Uterus (tissue), 4 donors: ENCODE measurements around the gene GSTT2. TPM values are rescaled to one million over a fixed set of nuclear protein-coding genes. Genes with fewer than 3 reads are reported as not detected.
"Not testable (repeated sequence)": the region's sequence is repeated elsewhere in the genome, so short reads cannot be mapped to it uniquely, and the experiment has no call there.

ENCODE experiments used
- DNase-seq, 2 donors: peaks; one replicate each; pipeline ENCODE4 v3.0.0-alpha.2; 2019 to 2020
- H3K27ac ChIP-seq, 2 donors: fragments of 200-600 bp; sonication (generic); 1 replicate in 1 of 2; 2 replicates in 1 of 2; pipeline ENCODE4 v1.5.1; 2016 to 2018
- H3K27me3 ChIP-seq, 2 donors: fragments of 200-600 bp; sonication (generic); one replicate each; pipeline ENCODE4 v1.5.1; 2018 to 2019; ENCODE audit warnings: control low read depth in 1 of 2
- H3K36me3 ChIP-seq, 2 donors: fragments of 200-600 bp; sonication (generic); one replicate each; pipeline ENCODE4 v1.5.1; 2019; ENCODE audit warnings: control low read depth in 1 of 2
- H3K4me1 ChIP-seq, 2 donors: fragments of 200-600 bp; sonication (generic); one replicate each; pipeline ENCODE4 v1.5.1; 2018 to 2019; ENCODE audit warnings: control low read depth in 1 of 2
- H3K4me3 ChIP-seq, 2 donors: fragments of 200-600 bp; sonication (generic); 1 replicate in 1 of 2; 2 replicates in 1 of 2; pipeline ENCODE4 v1.5.1; 2018 to 2019; ENCODE audit warnings: mild to moderate bottlenecking in 1 of 2
- H3K9me3 ChIP-seq, 2 donors: fragments of 200-600 bp; sonication (generic); one replicate each; pipeline ENCODE4 v1.5.1; 2019; ENCODE audit warnings: control low read depth in 1 of 2
- CTCF ChIP-seq, 4 experiments: fragments of 200-600 bp in 2 of 4; fragments of 450-650 bp in 2 of 4; sonication (generic) in 2 of 4; IDR thresholded peaks; one replicate each; pipeline ENCODE4 v1.5.1; 2016 to 2019; ENCODE audit warnings: antibody characterized with exemption in 4 of 4, mild to moderate bottlenecking in 2 of 4, moderate library complexity in 1 of 4
- POLR2A ChIP-seq, 2 donors: fragments of 450-650 bp; IDR thresholded peaks; one replicate each; pipeline ENCODE4 v1.6.1; 2016; ENCODE audit warnings: antibody characterized with exemption in 2 of 2, mild to moderate bottlenecking in 1 of 2, moderate library complexity in 1 of 2
- intact Hi-C: fragments of 100-400 bp; cut with DNase I; formaldehyde crosslinking; loops from one replicate; pipeline ENCODE4 v1.15.1; 2023; ENCODE audit warnings: low total_unique reads
- total RNA-seq, 4 donors: library from RNA; depleted of rRNA in 3 of 4; stranded (reverse); fragments of >200 nt in 3 of 4; gene quantifications; one replicate each; pipeline versions ENCODE4 v1.1.0 to v1.2.4, GENCODE V29; 2014 to 2023
- donor health status: DM: yes; HTN: yes; CAD: no.

The GSTT2 gene
- total RNA-seq, 4 donors from 2014 or later, result not detected

- intact Hi-C loops, H3K9me3 ChIP-seq, H3K36me3 ChIP-seq, DNase-seq, H3K4me1 ChIP-seq, H3K27ac ChIP-seq, H3K27me3 ChIP-seq, H3K4me3 ChIP-seq: not testable (repeated sequence)
Observed at GRCh38 chr22:23993581-23994177, 13.7 kb downstream of the GSTT2 start.

DNA sequence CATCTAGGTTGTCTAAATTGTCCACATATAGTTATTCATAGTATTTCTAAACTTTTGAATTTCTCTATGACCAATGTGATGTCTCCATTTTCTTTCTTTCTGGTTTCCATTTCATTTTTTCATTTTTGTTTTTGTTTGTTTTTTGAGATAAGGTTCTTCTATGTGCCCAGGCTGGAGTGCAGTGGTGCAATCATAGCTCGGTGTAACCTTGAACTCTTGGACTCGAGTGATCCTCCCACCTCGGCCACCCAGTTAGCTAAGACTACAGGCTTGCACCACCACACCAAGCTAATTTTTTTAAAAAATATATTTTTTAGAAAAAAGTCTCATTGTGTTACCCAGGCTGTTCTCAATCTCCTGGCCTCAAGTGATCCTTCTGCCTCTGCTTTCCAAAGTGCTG lies 17.2 kb downstream of the GSTT2 start:
- no peak for DNase-seq
- H3K4me1 ChIP-seq, result no peaks in the 10 kb centered on the region
- no peaks in the 10 kb centered on the region for H3K27me3 ChIP-seq
- no peak overlapping the region for H3K27ac ChIP-seq
- H3K4me3 ChIP-seq, result no peak overlapping the region
- H3K36me3 ChIP-seq, result no peaks in the 10 kb centered on the region
- no peak for TF ChIP-seq POLR2A (IDR thresholded peaks at IDR 0.05)
- TF ChIP-seq CTCF (IDR thresholded peaks at IDR 0.05), result no peak
- intact Hi-C loops, result no loop called here
- H3K9me3 ChIP-seq, result no peaks in the 10 kb centered on the region

DNA sequence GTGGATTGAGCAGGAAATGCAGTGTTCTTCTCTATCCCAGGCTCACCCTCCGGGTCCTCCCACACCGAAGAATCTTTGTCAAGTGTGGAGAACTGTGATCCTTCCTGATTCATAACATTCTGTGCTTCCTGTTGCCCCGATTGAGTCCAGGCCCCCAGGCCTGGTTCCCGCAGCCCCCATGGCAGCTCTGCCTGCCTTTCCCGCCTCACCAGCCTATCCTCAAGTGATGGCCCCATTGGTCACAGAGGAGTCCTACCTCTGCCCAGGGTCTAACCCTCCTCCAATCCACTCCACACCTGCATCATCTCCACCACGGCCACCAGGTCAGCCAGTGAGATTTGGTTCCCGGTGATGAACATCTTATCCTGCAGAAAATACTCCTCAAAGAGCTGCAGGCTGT lies 19.8 kb downstream of the GSTT2 start:
- H3K4me1 ChIP-seq, H3K4me3 ChIP-seq, H3K36me3 ChIP-seq, DNase-seq, H3K9me3 ChIP-seq, intact Hi-C loops, H3K27ac ChIP-seq, H3K27me3 ChIP-seq: not testable (repeated sequence)

- no peaks in the 10 kb centered on the region for H3K27me3 ChIP-seq
- H3K27ac ChIP-seq, result no peak overlapping the region
- no peaks in the 10 kb centered on the region for H3K36me3 ChIP-seq
- no peaks in the 10 kb centered on the region for H3K4me1 ChIP-seq
- DNase-seq, result no peak
- H3K4me3 ChIP-seq, result no peak overlapping the region
- intact Hi-C loops, result no loop called here
- no peaks in the 10 kb centered on the region for H3K9me3 ChIP-seq
- no peak for TF ChIP-seq POLR2A (IDR thresholded peaks at IDR 0.05)
- no peak for TF ChIP-seq CTCF (IDR thresholded peaks at IDR 0.05)
Observed at GRCh38 chr22:24001314-24001713, 21.4 kb downstream of the GSTT2 start.

DNA sequence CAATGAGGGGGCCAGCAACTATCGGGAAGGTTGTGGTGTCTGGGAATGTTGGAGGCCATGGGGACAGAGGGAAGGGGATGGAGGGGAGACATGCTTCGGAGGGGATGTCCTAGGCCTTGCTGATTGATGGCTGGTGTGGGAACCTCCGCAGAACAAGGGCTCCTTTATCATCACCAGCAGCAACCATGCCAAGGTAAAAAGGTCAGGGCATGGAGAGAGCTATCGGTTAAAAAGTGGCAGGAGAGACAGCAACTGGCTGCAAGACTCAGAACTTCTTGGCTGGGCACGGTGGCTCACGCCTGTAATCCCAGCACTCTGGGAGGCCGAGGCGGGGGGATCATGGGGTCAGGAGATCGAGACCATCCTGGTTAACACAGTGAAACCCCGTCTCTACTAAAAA lies 22.3 kb downstream of the GSTT2 start:
- Histone ChIP-seq H3K4me1 (no peaks in the 10 kb centered on the region), H3K4me3 (no peak overlapping the region), H3K36me3 (no peaks in the 10 kb centered on the region), H3K27ac (no peak overlapping the region), H3K27me3 (no peaks in the 10 kb centered on the region), H3K9me3 (no peaks in the 10 kb centered on the region)
- TF ChIP-seq CTCF (IDR thresholded peaks at IDR 0.05) (no peak), POLR2A (IDR thresholded peaks at IDR 0.05) (no peak)
- DNase-seq, result no peak
- intact Hi-C loops, result no loop called here

DNA sequence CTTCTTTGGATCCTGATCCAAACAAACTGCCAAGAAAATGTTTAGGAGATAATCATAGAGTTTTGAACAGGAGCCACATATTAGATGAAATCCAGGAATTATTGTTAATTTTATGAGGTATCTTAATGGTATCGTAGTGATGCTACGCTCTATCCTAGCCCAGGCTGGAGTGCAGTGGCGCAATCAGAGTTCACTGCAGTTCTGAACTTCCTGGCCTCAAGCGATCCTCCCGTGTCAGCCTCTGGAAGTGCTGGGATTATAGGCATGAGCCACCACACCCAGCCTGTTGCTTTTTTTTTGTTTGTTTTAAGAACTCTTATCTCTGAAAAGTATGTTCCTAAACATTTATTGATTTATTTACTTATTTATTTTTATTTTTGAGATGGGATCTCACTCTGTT lies 22.9 kb downstream of the GSTT2 start:
- no peak for DNase-seq
- TF ChIP-seq CTCF (IDR thresholded peaks at IDR 0.05) (no peak), POLR2A (IDR thresholded peaks at IDR 0.05) (no peak)
- Histone ChIP-seq H3K27ac (no peak overlapping the region), H3K4me1 (no peaks in the 10 kb centered on the region), H3K9me3 (no peaks in the 10 kb centered on the region), H3K4me3 (no peak overlapping the region), H3K27me3 (no peaks in the 10 kb centered on the region), H3K36me3 (no peaks in the 10 kb centered on the region)
- intact Hi-C loops, result no loop called here
